HCT116 (cell line): ENCODE data around the gene TAOK3. TPM values are rescaled to one million over a fixed set of nuclear protein-coding genes. Genes with fewer than 3 reads are reported as not detected.

Source experiments
- ATAC-seq: fragments of 200-7000 bp; cut with Tn5 transposase; 2 replicates; pipeline ENCODE4 v1.9.1; 2020; ENCODE audit warnings: mild to moderate bottlenecking, moderate library complexity
- BruUV-seq: library from RNA; stranded (reverse); fragments of 400-500 nt; replicated peaks from 2 replicates; lab custom pipeline; 2021; lab: Mats Ljungman, UMichigan
- CTCF ChIA-PET: fragments of 300-600 bp; sonication (Branson Sonifier 250); formaldehyde crosslinking; loops from one replicate; lab custom pipeline; 2021; ENCODE audit warnings: antibody characterized with exemption; lab: Charles Lee
- POLR2A ChIA-PET: fragments of 300-600, 350-600 bp; sonication (Branson Sonifier 250); formaldehyde crosslinking; loops from one replicate; lab custom pipeline; 2021; ENCODE audit warnings: antibody characterized with exemption; lab: Charles Lee
- RAD21 ChIA-PET, 2 experiments: fragments of 300-600 bp; sonication (Branson Sonifier 250); formaldehyde crosslinking; loops; one replicate each; lab custom pipeline; 2023; ENCODE audit warnings: low total read pairs in 2 of 2; ENCODE audit not compliant: uncharacterized antibody in 2 of 2, unreplicated experiment in 2 of 2, low non-redundant PET in 1 of 2; lab: Charles Lee
- DNase-seq: peaks from one replicate; pipeline ENCODE4 v3.0.0-alpha.2; 2010; ENCODE audit warnings: low read depth, low spot score
- H2AFZ ChIP-seq: fragments of 200-600 bp; shearing (Covaris generic), sonication (generic); 2 replicates; pipeline ENCODE4 v1.6.1; 2017; ENCODE audit warnings: low read depth, mixed run types, mixed read lengths, antibody characterized with exemption, low read length; ENCODE audit not compliant: poor library complexity, severe bottlenecking
- H3K27ac ChIP-seq: 2 replicates; pipeline ENCODE4 v1.5.1; 2012; ENCODE audit warnings: low read depth, low read length
- H3K27me3 ChIP-seq: fragments of 200-600 bp; sonication (generic); 2 replicates; pipeline ENCODE4 v1.6.1; 2016; ENCODE audit warnings: mixed run types, low read length, mixed read lengths; ENCODE audit not compliant: insufficient read depth
- H3K36me3 ChIP-seq, 2 experiments: fragments of 200-500 bp in 1 of 2; fragments of 200-600 bp in 1 of 2; sonication (Bioruptor generic) in 1 of 2; sonication (generic) in 1 of 2; 2 replicates each; pipeline versions ENCODE4 v1.5.1 to v1.6.1; 2014 to 2016; ENCODE audit warnings: low read length in 2 of 2, inconsistent platforms in 1 of 2, mixed read lengths in 1 of 2, mixed run types in 1 of 2; ENCODE audit not compliant: insufficient read depth in 2 of 2, control insufficient read depth in 1 of 2
- H3K4me1 ChIP-seq, 2 experiments: fragments of 200-600 bp in 1 of 2; sonication (generic) in 1 of 2; 2 replicates each; pipeline versions ENCODE4 v1.5.1 to v1.6.1; 2012 to 2017; ENCODE audit warnings: low read length in 2 of 2, inconsistent platforms in 1 of 2, mild to moderate bottlenecking in 1 of 2, mixed read lengths in 1 of 2, mixed run types in 1 of 2, moderate library complexity in 1 of 2; ENCODE audit not compliant: insufficient read depth in 2 of 2, control insufficient read depth in 1 of 2
- H3K4me2 ChIP-seq: fragments of 200-600 bp; sonication (generic); 2 replicates; pipeline ENCODE4 v1.6.1; 2017; ENCODE audit warnings: mixed run types, low read length, mixed read lengths
- H3K4me3 ChIP-seq, 2 experiments: fragments of 200-600 bp in 1 of 2; sonication (generic) in 1 of 2; replicated peaks in 1 of 2; 2 replicates each; pipeline ENCODE4 v1.5.1; 2011 to 2016; ENCODE audit warnings: low read length in 2 of 2, control low read depth in 1 of 2, low read depth in 1 of 2, mild to moderate bottlenecking in 1 of 2, mixed read lengths in 1 of 2, mixed run types in 1 of 2
- H3K79me2 ChIP-seq: fragments of 200-600 bp; sonication (generic); 2 replicates; pipeline ENCODE4 v1.6.1; 2017; ENCODE audit warnings: mild to moderate bottlenecking, mixed run types, low read length, moderate library complexity, mixed read lengths; ENCODE audit not compliant: insufficient read depth
- H3K9ac ChIP-seq: fragments of 200-600 bp; sonication (generic); 2 replicates; pipeline ENCODE4 v1.6.1; 2016; ENCODE audit warnings: low read length, mixed read lengths
- H3K9me2 ChIP-seq: fragments of 200-600 bp; sonication (generic), shearing (Covaris generic); 2 replicates; pipeline ENCODE4 v1.6.1; 2017; ENCODE audit warnings: mixed run types, mild to moderate bottlenecking, moderate library complexity; ENCODE audit not compliant: insufficient read depth
- H3K9me3 ChIP-seq, 2 experiments: fragments of 200-500 bp in 1 of 2; fragments of 200-600 bp in 1 of 2; sonication (Bioruptor generic) in 1 of 2; sonication (generic) in 1 of 2; 2 replicates each; pipeline ENCODE4 v1.6.1; 2014 to 2017; ENCODE audit warnings: low read length in 2 of 2, mixed read lengths in 2 of 2, inconsistent platforms in 1 of 2, low read depth in 1 of 2, mild to moderate bottlenecking in 1 of 2, mixed run types in 1 of 2, moderate library complexity in 1 of 2; ENCODE audit not compliant: control insufficient read depth in 1 of 2, insufficient read depth in 1 of 2
- H4K20me1 ChIP-seq: fragments of 200-600 bp; sonication (generic), shearing (Covaris generic); 2 replicates; pipeline ENCODE4 v1.6.1; 2017; ENCODE audit warnings: mixed run types, mild to moderate bottlenecking, moderate library complexity; ENCODE audit not compliant: insufficient read depth
- CBX3 ChIP-seq: IDR thresholded peaks from 2 replicates; pipeline ENCODE4 v1.6.1; 2012; ENCODE audit warnings: low read depth
- EGR1 ChIP-seq: IDR thresholded peaks from 2 replicates; pipeline ENCODE4 v1.6.1; 2012; ENCODE audit warnings: low read depth
- ELF1 ChIP-seq: IDR thresholded peaks from 2 replicates; pipeline ENCODE4 v1.6.1; 2012; ENCODE audit warnings: low read depth, borderline replicate concordance
- EZH2phosphoT487 ChIP-seq: fragments of 200-600 bp; IDR thresholded peaks from 2 replicates; pipeline ENCODE4 v1.6.1; 2018; ENCODE audit warnings: antibody characterized with exemption, borderline replicate concordance
- JUND ChIP-seq: IDR thresholded peaks from 2 replicates; pipeline ENCODE4 v1.6.1; 2012
- POLR2AphosphoS5 ChIP-seq: IDR thresholded peaks from 2 replicates; pipeline ENCODE4 v1.6.1; 2011; ENCODE audit warnings: mild to moderate bottlenecking, low read depth, low read length, moderate library complexity
- TCF7L2 ChIP-seq: IDR thresholded peaks from 2 replicates; pipeline ENCODE4 v1.7.0; 2011; ENCODE audit warnings: borderline replicate concordance, inconsistent platforms; ENCODE audit not compliant: insufficient read depth, insufficient read length; ENCODE audit errors: extremely low read depth
- YY1 ChIP-seq: IDR thresholded peaks from 2 replicates; pipeline ENCODE4 v1.6.1; 2011; ENCODE audit warnings: low read length, low read depth, moderate library complexity, mild to moderate bottlenecking; ENCODE audit not compliant: insufficient replicate concordance; ENCODE audit errors: extremely low read depth
- ZBTB33 ChIP-seq: IDR thresholded peaks from 2 replicates; pipeline ENCODE4 v1.6.1; 2011; ENCODE audit warnings: mild to moderate bottlenecking, low read length, moderate library complexity; ENCODE audit not compliant: insufficient replicate concordance; ENCODE audit errors: extremely low read depth
- intact Hi-C: fragments of 100-400 bp; cut with micrococcal nuclease; formaldehyde crosslinking; loops from 2 replicates; pipeline ENCODE4 v1.10.0; 2022
- total RNA-seq: library from RNA; stranded (reverse); gene quantifications from one replicate; pipeline ENCODE4 v1.2.1, GENCODE V29; 2021; ENCODE audit not compliant: unreplicated experiment
- TF ChIP-seq, protein P1 (sequence below): IDR thresholded peaks from 2 replicates; pipeline ENCODE4 v1.6.1; 2012

Gene TAOK3
- total RNA-seq, 1 experiment from 2014 or later = 10.5 TPM

DNA sequence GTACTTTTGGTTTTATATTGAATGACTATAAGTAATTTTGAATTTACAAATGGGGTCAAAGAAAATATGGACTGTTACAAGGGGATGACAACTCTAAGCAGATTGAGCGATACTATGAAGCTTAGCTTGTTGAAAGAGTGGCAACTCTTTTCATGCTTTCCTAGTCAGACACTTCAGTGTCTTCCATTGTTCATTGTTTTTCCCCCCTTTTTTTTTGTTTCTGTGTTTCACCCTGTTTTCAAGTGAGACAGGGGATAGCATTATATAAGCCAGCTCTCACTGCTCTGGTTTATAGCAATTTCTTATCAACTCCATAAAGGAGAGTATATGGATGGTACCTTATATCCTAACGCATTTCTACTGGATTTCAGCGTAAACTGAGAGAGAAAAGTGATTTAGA lies 212.2 kb downstream of the TAOK3 start:
- BruUV-seq = no TSS peak
- RAD21 ChIA-PET = no interaction called here
- no peaks in the 10 kb centered on the region for H3K36me3 ChIP-seq
- no peak for DNase-seq
- POLR2A ChIA-PET = no interaction called here
- CTCF ChIA-PET = no interaction called here
- no peaks in the 10 kb centered on the region for H3K9me3 ChIP-seq
- no peak overlapping the region for H3K4me3 ChIP-seq
- no peak overlapping the region for H3K27ac ChIP-seq
- no peaks in the 10 kb centered on the region for H4K20me1 ChIP-seq
- TF ChIP-seq, protein P1, sequence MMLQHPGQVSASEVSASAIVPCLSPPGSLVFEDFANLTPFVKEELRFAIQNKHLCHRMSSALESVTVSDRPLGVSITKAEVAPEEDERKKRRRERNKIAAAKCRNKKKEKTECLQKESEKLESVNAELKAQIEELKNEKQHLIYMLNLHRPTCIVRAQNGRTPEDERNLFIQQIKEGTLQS = no peak
- TF ChIP-seq ELF1 (no peak), ZBTB33 (no peak), EZH2phosphoT487 (no peak), JUND (no peak), EGR1 (no peak), CBX3 (no peak), TCF7L2 (no peak), POLR2AphosphoS5 (no peak), YY1 (no peak)
- no peak overlapping the region for H2AFZ ChIP-seq
- H3K27me3 ChIP-seq = no peaks in the 10 kb centered on the region
- H3K4me2 ChIP-seq = no peak overlapping the region
- no peaks in the 10 kb centered on the region for H3K79me2 ChIP-seq
- no peak for ATAC-seq
- H3K9ac ChIP-seq = no peak overlapping the region
- intact Hi-C loops = no loop called here
- H3K9me2 ChIP-seq = no peaks in the 10 kb centered on the region
- H3K4me1 ChIP-seq = no peaks in the 10 kb centered on the region
